GM12878 (cell line): ENCODE data around the gene LIG3. TPM values are rescaled to one million over a fixed set of nuclear protein-coding genes. Genes with fewer than 3 reads are reported as not detected.

Experiments
- BCL11A ChIP-seq: IDR thresholded peaks from 2 replicates; pipeline ENCODE4 v1.6.1; 2011; ENCODE audit warnings: low read depth, low read length
- BRCA1 ChIP-seq: IDR thresholded peaks from 2 replicates; pipeline ENCODE4 v1.6.1; 2011; ENCODE audit warnings: low read depth, low read length, improper control_type of control experiment
- CEBPB ChIP-seq, 2 experiments: fragments of 150-350 bp in 1 of 2; IDR thresholded peaks; 2 replicates each; pipeline ENCODE4 v1.6.1; 2012 to 2014; ENCODE audit warnings: low read depth in 2 of 2, low read length in 2 of 2, borderline replicate concordance in 1 of 2, inconsistent platforms in 1 of 2
- CHD2 ChIP-seq: IDR thresholded peaks from 2 replicates; pipeline ENCODE4 v1.6.1; 2011; ENCODE audit warnings: low read depth, low read length, improper control_type of control experiment, borderline replicate concordance
- CHD4 ChIP-seq: fragments of 200-600 bp; sonication (generic); IDR thresholded peaks from 2 replicates; pipeline ENCODE4 v1.6.1; 2016; ENCODE audit warnings: mild to moderate bottlenecking
- EGR1 ChIP-seq, 2 experiments: IDR thresholded peaks; 1 replicate in 1 of 2; 2 replicates in 1 of 2; pipeline ENCODE4 v1.6.1; 2011 to 2012; ENCODE audit warnings: low read depth in 2 of 2, low read length in 2 of 2, borderline replicate concordance in 1 of 2, mild to moderate bottlenecking in 1 of 2, moderate library complexity in 1 of 2
- IKZF2 ChIP-seq, 2 experiments: fragments of 450-650 bp; IDR thresholded peaks; 2 replicates each; pipeline ENCODE4 v1.6.1; 2017; ENCODE audit warnings: mild to moderate bottlenecking in 2 of 2, moderate library complexity in 2 of 2
- JUNB ChIP-seq: IDR thresholded peaks from 2 replicates; pipeline ENCODE4 v1.6.1; 2016; ENCODE audit warnings: antibody characterized with exemption, mild to moderate bottlenecking
- JUND ChIP-seq: IDR thresholded peaks from 2 replicates; pipeline ENCODE4 v1.6.1; 2012; ENCODE audit warnings: low read depth, mild to moderate bottlenecking, low read length, improper control_type of control experiment, moderate library complexity
- MTA2 ChIP-seq: fragments of 450-650 bp; IDR thresholded peaks from 2 replicates; pipeline ENCODE4 v1.6.1; 2016; ENCODE audit warnings: low read depth, mild to moderate bottlenecking, moderate library complexity
- PML ChIP-seq: IDR thresholded peaks from 2 replicates; pipeline ENCODE4 v1.6.1; 2012; ENCODE audit warnings: low read length, inconsistent platforms
- RBBP5 ChIP-seq: fragments of 200-600 bp; sonication (generic); conservative IDR thresholded peaks from 2 replicates; pipeline ENCODE4 v1.6.1; 2016
- STAT3 ChIP-seq: IDR thresholded peaks from 2 replicates; pipeline ENCODE4 v1.6.1; 2011; ENCODE audit warnings: low read depth, low read length, improper control_type of control experiment
- SUPT20H ChIP-seq: IDR thresholded peaks from 2 replicates; pipeline ENCODE4 v1.6.1; 2011; ENCODE audit warnings: low read depth, mild to moderate bottlenecking, low read length, moderate library complexity, borderline replicate concordance; ENCODE audit not compliant: control insufficient read depth
- SUZ12 ChIP-seq: fragments of 200-600 bp; sonication (generic); IDR thresholded peaks from one replicate; pipeline ENCODE4 v1.6.1; 2018; ENCODE audit warnings: antibody characterized with exemption, mild to moderate bottlenecking; ENCODE audit not compliant: unreplicated experiment
- TARDBP ChIP-seq: IDR thresholded peaks from 2 replicates; pipeline ENCODE4 v1.6.1; 2016; ENCODE audit warnings: borderline replicate concordance
- TBL1XR1 ChIP-seq: IDR thresholded peaks from 2 replicates; pipeline ENCODE4 v1.6.1; 2012; ENCODE audit warnings: low read depth, low read length, improper control_type of control experiment
- ZNF207 ChIP-seq: fragments of 450-650 bp; IDR thresholded peaks from 2 replicates; pipeline ENCODE4 v1.6.1; 2014; ENCODE audit warnings: antibody characterized with exemption, mild to moderate bottlenecking, borderline replicate concordance
- ZNF384 ChIP-seq: IDR thresholded peaks from 2 replicates; pipeline ENCODE4 v1.6.1; 2012; ENCODE audit warnings: low read depth, mild to moderate bottlenecking, low read length, improper control_type of control experiment, borderline replicate concordance
- ZNF622 ChIP-seq: fragments of 450-650 bp; IDR thresholded peaks from 2 replicates; pipeline ENCODE4 v1.6.1; 2017; ENCODE audit warnings: mild to moderate bottlenecking, inconsistent platforms
- polyA plus RNA-seq, 11 experiments: library from polyadenylated mRNA; depleted of rRNA in 4 of 11; unstranded in 6 of 11; stranded (reverse) in 5 of 11; fragments of >200 nt; fragmentation: Nextera tagmentation in 4 of 11; fragmentation: Illumina TruSeq in 1 of 11; extraction: Ambion mirVana in 4 of 11; extraction: Trizol in 1 of 11; gene quantifications; 1 replicate in 1 of 11; 2 replicates in 10 of 11; pipeline versions ENCODE4 v1.2.1 to v1.2.3, GENCODE V29; 2011 to 2016; ENCODE audit warnings: inconsistent platforms in 2 of 11, missing spikeins in 2 of 11, low read depth in 1 of 11
- total RNA-seq, 4 experiments: library from RNA; depleted of rRNA in 3 of 4; stranded (reverse); fragments of >200 nt in 3 of 4; fragmentation: Illumina TruSeq in 1 of 4; extraction: Trizol in 1 of 4; gene quantifications; 2 replicates each; pipeline versions ENCODE4 v1.2.1 to v1.2.3, GENCODE V29; 2013 to 2021
- TF ChIP-seq, protein P1 (sequence below): fragments of 450-650 bp; formaldehyde crosslinking; IDR thresholded peaks from 2 replicates; pipeline ENCODE4 v1.4.0; 2022; ENCODE audit warnings: mild to moderate bottlenecking, moderate library complexity
- TF ChIP-seq, protein P2 (sequence below): IDR thresholded peaks from 2 replicates; pipeline ENCODE4 v1.6.1; 2011; ENCODE audit warnings: low read depth, mild to moderate bottlenecking, low read length, moderate library complexity, borderline replicate concordance; ENCODE audit errors: extremely low read depth
- TF ChIP-seq, protein P3 (sequence below): fragments of 450-650 bp; formaldehyde crosslinking; IDR thresholded peaks from 2 replicates; pipeline ENCODE4 v1.4.0; 2020; ENCODE audit warnings: mild to moderate bottlenecking, moderate library complexity
- TF ChIP-seq, protein P4 (sequence below): IDR thresholded peaks from 2 replicates; pipeline ENCODE4 v1.6.1; 2011; ENCODE audit warnings: borderline replicate concordance, low read depth, mild to moderate bottlenecking, moderate library complexity, mixed read lengths, low read length; ENCODE audit not compliant: insufficient read depth; ENCODE audit errors: extremely low read length

The LIG3 gene
- total and polyA plus RNA-seq, 10 of the 15 experiments (the other 5 are each of a cell fraction or from before 2014, with no cell fraction given) = 6.5 to 45.4 (median 31.0) TPM

DNA sequence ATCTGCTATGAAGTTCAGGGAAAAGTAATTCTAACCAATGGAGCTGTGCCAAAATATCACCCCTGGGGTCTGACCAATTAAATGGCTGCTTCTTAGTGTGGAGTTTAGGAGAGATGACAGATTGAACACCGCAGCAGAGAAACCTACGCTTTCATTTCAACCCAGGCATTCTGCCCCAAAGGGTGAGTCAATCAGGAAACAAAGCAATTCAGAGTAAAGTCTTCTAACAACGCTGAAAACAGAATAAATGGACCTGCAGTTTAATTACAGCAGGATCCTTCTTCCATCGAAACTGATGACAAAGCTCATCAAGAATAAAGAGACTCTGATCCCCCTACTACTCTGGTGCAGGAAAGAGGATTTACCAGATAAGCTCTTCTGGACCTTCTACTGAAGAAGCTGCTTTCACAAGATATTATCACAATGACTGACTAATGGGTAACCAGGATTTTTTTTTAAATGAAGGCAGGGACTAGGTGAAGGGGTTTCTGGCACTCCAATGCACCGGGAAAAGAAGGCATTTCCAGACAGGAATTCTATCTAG lies 66.5 kb downstream of the LIG3 start (continued):
- TF ChIP-seq, protein P1, sequence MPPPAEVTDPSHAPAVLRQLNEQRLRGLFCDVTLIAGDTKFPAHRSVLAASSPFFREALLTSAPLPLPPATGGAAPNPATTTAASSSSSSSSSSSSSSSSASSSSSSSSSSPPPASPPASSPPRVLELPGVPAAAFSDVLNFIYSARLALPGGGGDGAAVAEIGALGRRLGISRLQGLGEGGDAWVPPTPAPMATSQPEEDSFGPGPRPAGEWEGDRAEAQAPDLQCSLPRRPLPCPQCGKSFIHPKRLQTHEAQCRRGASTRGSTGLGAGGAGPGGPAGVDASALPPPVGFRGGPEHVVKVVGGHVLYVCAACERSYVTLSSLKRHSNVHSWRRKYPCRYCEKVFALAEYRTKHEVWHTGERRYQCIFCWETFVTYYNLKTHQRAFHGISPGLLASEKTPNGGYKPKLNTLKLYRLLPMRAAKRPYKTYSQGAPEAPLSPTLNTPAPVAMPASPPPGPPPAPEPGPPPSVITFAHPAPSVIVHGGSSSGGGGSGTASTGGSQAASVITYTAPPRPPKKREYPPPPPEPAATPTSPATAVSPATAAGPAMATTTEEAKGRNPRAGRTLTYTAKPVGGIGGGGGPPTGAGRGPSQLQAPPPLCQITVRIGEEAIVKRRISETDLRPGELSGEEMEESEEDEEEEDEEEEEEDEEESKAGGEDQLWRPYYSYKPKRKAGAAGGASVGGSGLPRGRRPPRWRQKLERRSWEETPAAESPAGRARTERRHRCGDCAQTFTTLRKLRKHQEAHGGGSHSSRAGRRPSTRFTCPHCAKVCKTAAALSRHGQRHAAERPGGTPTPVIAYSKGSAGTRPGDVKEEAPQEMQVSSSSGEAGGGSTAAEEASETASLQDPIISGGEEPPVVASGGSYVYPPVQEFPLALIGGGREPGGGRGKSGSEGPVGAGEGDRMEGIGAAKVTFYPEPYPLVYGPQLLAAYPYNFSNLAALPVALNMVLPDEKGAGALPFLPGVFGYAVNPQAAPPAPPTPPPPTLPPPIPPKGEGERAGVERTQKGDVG (CRISPR knock-in tag) = no peak
- 0 out of 2 replicates have a peak, but pooled peaks have one; percentile 47 for TF ChIP-seq MTA2
- no peak for TF ChIP-seq TARDBP
- 0 out of 2 replicates have a peak, but pooled peaks have one; percentile 64 for TF ChIP-seq ZNF207
- no peak for TF ChIP-seq TBL1XR1
- TF ChIP-seq CHD4 = no peak
- TF ChIP-seq BCL11A = no peak
- TF ChIP-seq PML = peak; percentile 52; the same call in 1 of the 2 replicates
- TF ChIP-seq RBBP5 = no peak
- TF ChIP-seq, protein P2, sequence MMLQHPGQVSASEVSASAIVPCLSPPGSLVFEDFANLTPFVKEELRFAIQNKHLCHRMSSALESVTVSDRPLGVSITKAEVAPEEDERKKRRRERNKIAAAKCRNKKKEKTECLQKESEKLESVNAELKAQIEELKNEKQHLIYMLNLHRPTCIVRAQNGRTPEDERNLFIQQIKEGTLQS = no peak
- no peak for TF ChIP-seq CEBPB (IDR thresholded peaks at IDR 0.05; ENCODE audit: borderline replicate concordance in 1 of 2, low read depth in 2 of 2, low read length in 2 of 2)
- peak; percentile 41 for TF ChIP-seq JUNB
- no peak for TF ChIP-seq SUPT20H
- TF ChIP-seq ZNF384 = no peak
- TF ChIP-seq EGR1 (IDR thresholded peaks at IDR 0.05; ENCODE audit: borderline replicate concordance in 1 of 2, low read depth in 2 of 2, low read length in 2 of 2) = no peak
- no peak for TF ChIP-seq BRCA1
- no peak for TF ChIP-seq SUZ12
- TF ChIP-seq, protein P3, sequence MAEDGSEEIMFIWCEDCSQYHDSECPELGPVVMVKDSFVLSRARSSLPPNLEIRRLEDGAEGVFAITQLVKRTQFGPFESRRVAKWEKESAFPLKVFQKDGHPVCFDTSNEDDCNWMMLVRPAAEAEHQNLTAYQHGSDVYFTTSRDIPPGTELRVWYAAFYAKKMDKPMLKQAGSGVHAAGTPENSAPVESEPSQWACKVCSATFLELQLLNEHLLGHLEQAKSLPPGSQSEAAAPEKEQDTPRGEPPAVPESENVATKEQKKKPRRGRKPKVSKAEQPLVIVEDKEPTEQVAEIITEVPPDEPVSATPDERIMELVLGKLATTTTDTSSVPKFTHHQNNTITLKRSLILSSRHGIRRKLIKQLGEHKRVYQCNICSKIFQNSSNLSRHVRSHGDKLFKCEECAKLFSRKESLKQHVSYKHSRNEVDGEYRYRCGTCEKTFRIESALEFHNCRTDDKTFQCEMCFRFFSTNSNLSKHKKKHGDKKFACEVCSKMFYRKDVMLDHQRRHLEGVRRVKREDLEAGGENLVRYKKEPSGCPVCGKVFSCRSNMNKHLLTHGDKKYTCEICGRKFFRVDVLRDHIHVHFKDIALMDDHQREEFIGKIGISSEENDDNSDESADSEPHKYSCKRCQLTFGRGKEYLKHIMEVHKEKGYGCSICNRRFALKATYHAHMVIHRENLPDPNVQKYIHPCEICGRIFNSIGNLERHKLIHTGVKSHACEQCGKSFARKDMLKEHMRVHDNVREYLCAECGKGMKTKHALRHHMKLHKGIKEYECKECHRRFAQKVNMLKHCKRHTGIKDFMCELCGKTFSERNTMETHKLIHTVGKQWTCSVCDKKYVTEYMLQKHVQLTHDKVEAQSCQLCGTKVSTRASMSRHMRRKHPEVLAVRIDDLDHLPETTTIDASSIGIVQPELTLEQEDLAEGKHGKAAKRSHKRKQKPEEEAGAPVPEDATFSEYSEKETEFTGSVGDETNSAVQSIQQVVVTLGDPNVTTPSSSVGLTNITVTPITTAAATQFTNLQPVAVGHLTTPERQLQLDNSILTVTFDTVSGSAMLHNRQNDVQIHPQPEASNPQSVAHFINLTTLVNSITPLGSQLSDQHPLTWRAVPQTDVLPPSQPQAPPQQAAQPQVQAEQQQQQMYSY (CRISPR knock-in tag) = no peak
- TF ChIP-seq, protein P4, sequence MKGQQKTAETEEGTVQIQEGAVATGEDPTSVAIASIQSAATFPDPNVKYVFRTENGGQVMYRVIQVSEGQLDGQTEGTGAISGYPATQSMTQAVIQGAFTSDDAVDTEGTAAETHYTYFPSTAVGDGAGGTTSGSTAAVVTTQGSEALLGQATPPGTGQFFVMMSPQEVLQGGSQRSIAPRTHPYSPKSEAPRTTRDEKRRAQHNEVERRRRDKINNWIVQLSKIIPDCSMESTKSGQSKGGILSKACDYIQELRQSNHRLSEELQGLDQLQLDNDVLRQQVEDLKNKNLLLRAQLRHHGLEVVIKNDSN = no peak
- TF ChIP-seq ZNF622 = no peak
- no peak for TF ChIP-seq STAT3
- no peak for TF ChIP-seq CHD2
- TF ChIP-seq JUND = no peak
- TF ChIP-seq IKZF2 (IDR thresholded peaks at IDR 0.05) = peak in 1 of 2 experiments; percentile 27; a peak in 2 of 4 replicates
